Right atrium auricular region (tissue), 2 donors: ENCODE data around the gene IGSF8. TPM values are rescaled to one million over a fixed set of nuclear protein-coding genes. Genes with fewer than 3 reads are reported as not detected.
A peak's percentile ranks its signal among the peaks of the same experiment; 100 is the strongest.

Source experiments
- DNase-seq: peaks from one replicate; pipeline ENCODE4 v3.0.0-alpha.2; 2019; ENCODE audit warnings: low spot score
- H3K27ac ChIP-seq, 2 donors: fragments of 200-600 bp; sonication (generic); 1 replicate in 1 of 2; 2 replicates in 1 of 2; pipeline ENCODE4 v1.5.1; 2016 to 2019
- H3K27me3 ChIP-seq, 2 donors: fragments of 200-600 bp; sonication (generic); one replicate each; pipeline versions ENCODE4 v1.5.1 to v1.6.0; 2017 to 2019
- H3K36me3 ChIP-seq: fragments of 200-600 bp; sonication (generic); one replicate; pipeline ENCODE4 v1.5.1; 2016
- H3K4me1 ChIP-seq, 2 donors: fragments of 200-600 bp; sonication (generic); one replicate each; pipeline versions ENCODE4 v1.5.1 to v1.6.0; 2017 to 2019
- H3K4me3 ChIP-seq, 2 donors: fragments of 200-600 bp; sonication (generic); 1 replicate in 1 of 2; 2 replicates in 1 of 2; pipeline ENCODE4 v1.5.1; 2017 to 2019; ENCODE audit warnings: mild to moderate bottlenecking in 1 of 2, moderate library complexity in 1 of 2
- H3K9me3 ChIP-seq, 2 donors: fragments of 200-600 bp; sonication (generic); one replicate each; pipeline ENCODE4 v1.5.1; 2019
- CTCF ChIP-seq, 2 donors: fragments of 200-600 bp; sonication (generic); IDR thresholded peaks; one replicate each; pipeline ENCODE4 v1.5.1; 2019; ENCODE audit warnings: antibody characterized with exemption in 2 of 2
- total RNA-seq, 2 donors: library from RNA; depleted of rRNA; stranded (reverse); fragments of >200 nt; gene quantifications; one replicate each; pipeline ENCODE4 v1.1.0, GENCODE V29; 2016

Gene IGSF8
- total RNA-seq, 2 donors from 2014 or later = 20.1 to 20.8 TPM

DNA sequence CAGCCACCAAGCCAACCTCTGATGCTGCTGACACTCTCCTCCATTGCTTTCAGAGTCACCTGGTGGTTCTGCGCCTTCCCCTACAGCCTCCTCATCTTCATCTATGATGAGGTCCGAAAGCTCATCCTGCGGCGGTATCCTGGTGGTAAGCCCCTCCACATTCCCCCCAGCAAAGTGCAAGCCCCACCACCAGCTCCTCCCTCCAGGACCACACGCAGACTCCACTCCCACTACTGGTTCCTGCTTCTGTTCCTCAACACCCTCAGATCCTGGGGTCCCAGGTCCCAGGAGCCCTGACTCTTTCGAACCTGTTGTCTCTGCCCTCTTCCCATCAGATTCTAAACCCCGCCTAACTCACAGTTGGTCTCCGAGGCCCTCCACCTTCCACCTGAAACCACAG lies 41.4 kb upstream of the IGSF8 start:
- Histone ChIP-seq H3K4me3 (no peak overlapping the region), H3K27me3 (no peaks in the 10 kb centered on the region), H3K27ac (no peak overlapping the region), H3K9me3 (no peaks in the 10 kb centered on the region), H3K36me3 (peaks cover 74% of the 10 kb centered on the region), H3K4me1 (no peaks in the 10 kb centered on the region)
- DNase-seq = no peak
- no peak for TF ChIP-seq CTCF (IDR thresholded peaks at IDR 0.05)

DNA sequence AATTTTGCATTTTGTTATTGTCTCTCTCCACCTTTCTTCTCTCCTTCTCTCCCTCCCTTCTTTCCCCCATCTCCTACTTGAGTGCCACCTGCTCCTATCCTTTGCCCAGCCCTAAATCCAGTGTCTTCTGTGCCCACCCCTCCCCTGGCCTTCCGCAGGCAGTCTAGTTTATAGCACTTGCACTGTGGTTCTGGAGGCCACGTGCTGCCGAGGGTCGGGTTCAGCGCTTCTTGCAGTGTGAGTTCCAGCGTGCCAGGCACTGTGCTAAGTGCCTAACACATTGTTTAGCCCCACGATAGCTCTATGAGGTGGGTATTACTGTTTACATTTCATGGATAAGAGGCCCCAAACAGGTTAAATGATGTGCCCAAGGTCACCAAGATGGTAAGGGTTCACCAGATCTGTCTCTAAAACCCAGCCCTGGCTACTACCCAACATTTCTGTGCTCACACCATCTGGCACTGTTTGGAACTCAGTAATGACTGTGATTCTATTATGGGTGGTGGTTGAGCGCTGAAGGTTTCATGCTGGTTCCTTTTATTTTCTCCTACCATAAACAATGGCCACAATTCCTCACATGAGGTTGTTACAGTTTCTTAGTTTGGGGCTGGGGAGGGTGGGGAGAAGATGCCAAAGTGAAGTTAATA lies 38.9 kb upstream of the IGSF8 start:
- no peak overlapping the region for H3K4me3 ChIP-seq
- peaks cover 0 to 8% of the 10 kb centered on the region in 2 donors for H3K4me1 ChIP-seq
- H3K27me3 ChIP-seq = no peaks in the 10 kb centered on the region
- DNase-seq = no peak
- H3K36me3 ChIP-seq = peaks cover 92% of the 10 kb centered on the region
- peak overlapping the region in 1 of 2 donors; percentile 27 for H3K27ac ChIP-seq
- H3K9me3 ChIP-seq = no peaks in the 10 kb centered on the region
- no peak for TF ChIP-seq CTCF (IDR thresholded peaks at IDR 0.05)

GRCh38 chr1:160136926-160137200 lies 38.4 kb upstream of the IGSF8 start:
- peak overlapping the region in 1 of 2 donors; percentile 27 for H3K27ac ChIP-seq
- TF ChIP-seq CTCF (IDR thresholded peaks at IDR 0.05) = no peak
- no peak for DNase-seq
- peaks cover 87% of the 10 kb centered on the region for H3K36me3 ChIP-seq
- peaks cover 0 to 13% of the 10 kb centered on the region in 2 donors for H3K4me1 ChIP-seq
- no peaks in the 10 kb centered on the region for H3K9me3 ChIP-seq
- no peaks in the 10 kb centered on the region for H3K27me3 ChIP-seq
- H3K4me3 ChIP-seq = no peak overlapping the region

GRCh38 chr1:160136121-160136925 lies 37.9 kb upstream of the IGSF8 start:
- no peak for DNase-seq
- peaks cover 83% of the 10 kb centered on the region for H3K36me3 ChIP-seq
- no peak overlapping the region for H3K27ac ChIP-seq
- no peak for TF ChIP-seq CTCF (IDR thresholded peaks at IDR 0.05)
- no peaks in the 10 kb centered on the region for H3K27me3 ChIP-seq
- peaks cover 0 to 18% of the 10 kb centered on the region in 2 donors for H3K4me1 ChIP-seq
- no peaks in the 10 kb centered on the region for H3K9me3 ChIP-seq
- no peak overlapping the region for H3K4me3 ChIP-seq

DNA sequence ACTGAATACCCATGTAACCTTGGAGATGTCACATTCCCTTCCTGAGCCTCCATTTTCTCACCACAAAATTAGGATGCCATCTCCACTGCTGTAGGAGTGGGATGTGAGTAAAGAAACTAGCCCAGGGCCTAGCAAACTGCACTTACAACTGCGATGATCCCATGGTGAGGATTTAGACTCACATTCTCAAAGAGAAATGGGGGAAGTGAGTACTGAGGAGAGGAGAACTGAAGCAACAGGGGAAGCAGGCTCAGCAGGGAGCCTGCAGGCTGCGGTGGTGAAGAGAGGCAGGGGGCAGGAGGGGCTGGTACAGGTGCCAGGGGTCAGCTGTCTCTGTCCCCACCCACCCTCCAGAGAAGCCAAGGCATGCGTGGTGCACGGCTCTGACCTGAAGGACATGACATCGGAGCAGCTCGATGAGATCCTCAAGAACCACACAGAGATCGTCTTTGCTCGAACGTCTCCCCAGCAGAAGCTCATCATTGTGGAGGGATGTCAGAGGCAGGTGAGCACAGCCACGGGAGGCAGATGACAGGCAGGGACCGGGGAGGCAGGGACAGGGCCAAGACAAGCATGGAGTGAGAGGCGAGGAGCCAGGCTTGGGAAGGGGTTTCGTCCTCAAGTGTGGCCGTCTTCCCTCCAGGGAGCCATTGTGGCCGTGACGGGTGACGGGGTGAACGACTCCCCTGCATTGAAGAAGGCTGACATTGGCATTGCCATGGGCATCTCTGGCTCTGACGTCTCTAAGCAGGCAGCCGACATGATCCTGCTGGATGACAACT lies 36.6 kb upstream of the IGSF8 start:
- Histone ChIP-seq H3K9me3 (no peaks in the 10 kb centered on the region), H3K27me3 (no peaks in the 10 kb centered on the region), H3K4me1 (peaks cover 0 to 31% of the 10 kb centered on the region in 2 donors), H3K27ac (peak overlapping the region in 1 of 2 donors; percentile 91), H3K36me3 (peaks cover 83% of the 10 kb centered on the region), H3K4me3 (no peak overlapping the region)
- TF ChIP-seq CTCF (IDR thresholded peaks at IDR 0.05) = no peak
- no peak for DNase-seq
